Forelimb muscle (tissue), 1 donor: ENCODE measurements around the gene PFKP. TPM values are rescaled to one million over a fixed set of nuclear protein-coding genes. Genes with fewer than 3 reads are reported as not detected.

ENCODE experiments used
- DNase-seq: peaks from one replicate; pipeline ENCODE4 v3.0.0-alpha.2; 2013; ENCODE audit warnings: low read depth
- polyA plus RNA-seq: library from polyadenylated mRNA; unstranded; fragments of 120-200 nt; gene quantifications from one replicate; pipeline ENCODE4 v1.2.1, GENCODE V29; 2013; ENCODE audit not compliant: insufficient read length

The PFKP gene
- polyA plus RNA-seq, 1 donor, result 23.8 TPM

DNA sequence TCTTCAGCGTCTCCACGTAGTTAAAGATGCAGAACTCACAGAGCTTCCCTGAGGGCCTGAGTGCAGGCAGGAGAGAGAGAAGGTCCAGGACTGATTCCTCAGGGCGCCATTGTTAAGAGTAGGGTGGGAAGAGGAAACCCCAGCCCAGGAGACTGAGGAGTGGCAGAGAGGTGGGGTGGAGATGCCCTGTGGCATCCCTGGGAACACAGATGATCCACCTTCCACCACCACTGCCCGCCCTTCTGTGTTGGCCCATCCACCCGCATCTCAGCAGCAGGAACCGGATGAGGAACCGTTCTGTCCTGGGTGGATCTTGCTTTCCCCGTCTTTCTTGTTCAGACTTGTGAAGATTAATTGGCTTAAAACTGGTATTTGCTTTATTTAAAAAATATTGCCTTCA lies 48.3 kb downstream of the PFKP start:
- no peak for DNase-seq

DNA sequence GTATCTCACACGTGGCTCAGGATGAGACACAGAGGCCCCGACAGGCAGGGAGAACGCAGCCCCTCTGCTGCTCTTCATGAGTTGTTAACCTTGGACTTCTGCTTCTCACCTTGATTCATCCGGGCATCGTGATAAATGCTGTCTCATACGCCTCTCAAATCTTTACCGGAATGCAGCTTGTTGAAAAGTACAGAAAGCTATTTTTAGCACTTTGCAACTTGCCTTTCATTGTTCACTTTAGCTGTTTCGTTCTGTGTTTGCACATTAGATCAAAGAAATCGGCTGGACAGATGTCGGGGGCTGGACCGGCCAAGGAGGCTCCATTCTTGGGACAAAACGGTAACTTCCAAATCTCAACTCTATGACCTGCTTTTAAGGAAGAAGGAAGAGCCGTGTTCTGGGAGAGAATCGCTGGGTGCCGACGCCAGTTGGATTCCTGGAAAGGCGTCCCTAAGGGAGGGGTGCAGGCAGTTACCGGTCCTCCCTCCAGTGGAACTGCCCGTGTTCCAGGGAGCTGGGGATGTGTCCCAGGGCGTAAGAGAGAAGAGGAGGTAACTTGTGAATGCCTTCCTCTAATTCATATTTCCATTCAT lies 49.3 kb downstream of the PFKP start:
- DNase-seq, result no peak

DNA sequence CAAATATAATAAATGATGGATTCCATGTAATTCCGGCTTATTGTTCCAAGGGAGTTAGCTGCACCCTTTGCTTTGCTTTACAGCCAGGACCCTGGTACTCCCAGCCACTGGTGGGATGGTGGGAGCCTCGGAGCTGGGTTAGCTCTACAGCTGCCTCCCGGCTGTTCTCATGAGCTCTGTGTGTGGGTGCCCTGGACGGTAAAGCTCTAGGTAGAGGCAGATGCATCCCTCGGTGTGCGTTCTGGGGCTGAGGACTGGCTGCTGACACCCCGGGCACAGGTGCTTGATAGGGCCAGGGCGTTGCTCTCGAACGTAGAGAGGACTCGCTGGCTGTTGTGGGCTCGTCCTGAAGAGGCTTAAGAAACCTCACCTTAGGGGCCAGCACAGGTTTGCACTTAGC lies 50.1 kb downstream of the PFKP start:
- DNase-seq, result no peak

DNA sequence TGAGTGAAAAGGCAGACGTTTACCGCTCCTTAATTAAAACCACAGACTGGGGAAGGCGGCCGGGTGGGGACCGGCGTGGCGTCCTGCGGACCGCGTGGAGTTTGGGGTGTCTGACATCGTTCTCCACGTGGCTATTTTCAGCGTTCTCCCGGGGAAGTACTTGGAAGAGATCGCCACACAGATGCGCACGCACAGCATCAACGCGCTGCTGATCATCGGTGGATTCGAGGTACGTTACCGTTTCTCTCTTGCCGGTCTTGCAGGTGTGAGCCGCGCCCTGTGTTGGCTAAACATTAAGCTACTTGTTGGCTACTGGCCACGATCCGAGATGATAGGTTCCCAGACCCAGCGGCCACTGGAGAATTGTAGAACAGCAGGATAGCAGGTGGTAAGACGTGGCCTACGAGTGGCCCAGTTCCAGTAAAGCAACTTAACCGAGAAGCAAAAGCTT lies 51.3 kb downstream of the PFKP start:
- no peak for DNase-seq

DNA sequence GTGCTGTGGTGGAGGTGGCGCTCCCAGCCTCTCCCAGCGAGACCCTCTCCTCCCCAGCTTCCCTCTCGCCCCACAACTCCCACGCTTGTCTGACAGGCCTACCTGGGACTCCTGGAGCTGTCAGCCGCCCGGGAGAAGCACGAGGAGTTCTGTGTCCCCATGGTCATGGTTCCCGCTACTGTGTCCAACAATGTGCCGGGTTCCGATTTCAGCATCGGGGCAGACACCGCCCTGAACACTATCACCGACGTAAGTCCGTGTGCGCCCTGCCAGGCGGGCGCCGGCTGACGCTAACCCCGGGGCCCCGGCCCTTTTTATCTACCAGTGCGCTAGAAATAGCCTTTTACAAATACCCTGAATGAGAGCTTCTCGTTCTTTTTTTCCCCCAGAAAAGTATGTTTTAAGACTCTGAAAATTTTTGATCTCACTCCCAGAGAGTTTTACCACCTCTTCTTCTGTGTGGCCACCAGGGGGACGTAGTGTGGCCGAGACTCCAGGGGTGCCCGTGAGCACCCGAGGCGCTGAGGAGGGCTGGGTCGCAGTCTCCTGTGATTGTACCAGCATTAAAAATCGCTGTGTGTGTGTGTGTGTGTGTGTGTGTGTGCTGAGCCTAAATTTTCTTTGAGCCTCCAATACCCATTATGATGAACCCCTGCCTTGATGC lies 52.6 kb downstream of the PFKP start:
- no peak for DNase-seq

DNA sequence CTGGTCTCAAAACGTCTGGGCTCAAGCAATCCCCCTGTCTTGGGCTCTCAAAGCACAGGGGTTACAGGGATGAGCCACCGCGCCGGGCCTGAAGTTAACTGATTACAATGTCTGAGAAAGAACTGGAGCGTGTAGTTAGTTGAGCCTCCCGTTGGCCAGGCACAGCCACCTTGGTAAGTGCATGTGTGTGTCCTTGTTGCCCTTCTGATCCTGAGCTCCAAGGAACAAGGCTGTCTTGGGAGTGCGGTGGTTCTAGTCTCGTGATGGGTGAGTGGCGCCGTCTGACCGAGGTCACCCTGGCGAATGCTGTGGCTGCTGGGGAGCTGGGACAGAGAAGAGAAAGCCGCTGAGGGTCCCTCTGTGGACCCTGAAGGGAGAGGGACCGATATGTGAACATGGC lies 54.7 kb downstream of the PFKP start:
- no peak for DNase-seq

DNA sequence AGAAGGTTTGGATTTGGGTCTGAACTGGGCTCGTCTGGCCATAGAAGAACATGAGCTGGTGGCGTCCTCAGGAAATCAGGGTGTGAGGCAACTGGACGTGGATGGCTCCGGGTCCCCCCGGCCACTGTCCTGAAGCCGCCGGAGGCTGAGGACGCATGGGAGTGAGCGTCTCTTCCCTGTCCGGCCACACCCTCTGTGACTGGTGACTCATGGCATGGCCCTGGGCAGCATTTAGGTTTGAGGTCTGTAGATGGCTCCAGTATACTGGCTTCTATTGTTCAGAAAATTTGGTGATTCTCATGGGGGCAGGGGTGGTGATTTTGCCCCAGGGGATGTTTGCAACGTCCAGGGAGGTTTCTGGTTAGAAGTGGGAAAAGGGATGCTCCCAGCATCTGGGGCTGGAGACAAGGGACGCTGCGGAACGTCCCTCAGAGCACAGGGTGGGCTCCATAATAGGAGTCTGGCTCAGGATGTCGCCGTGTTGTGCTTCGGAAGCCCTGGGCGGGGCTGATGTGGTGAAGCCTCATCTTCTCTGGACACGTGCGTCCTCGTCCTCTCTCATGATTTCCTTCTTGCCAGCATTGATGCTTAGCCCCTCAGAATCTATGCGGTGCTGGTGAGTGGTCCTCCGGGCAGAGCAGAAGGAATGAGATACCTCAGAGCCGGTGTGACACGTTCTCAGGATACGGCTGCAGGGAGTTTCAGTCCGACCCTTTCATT lies 55.3 kb downstream of the PFKP start:
- DNase-seq, result no peak

DNA sequence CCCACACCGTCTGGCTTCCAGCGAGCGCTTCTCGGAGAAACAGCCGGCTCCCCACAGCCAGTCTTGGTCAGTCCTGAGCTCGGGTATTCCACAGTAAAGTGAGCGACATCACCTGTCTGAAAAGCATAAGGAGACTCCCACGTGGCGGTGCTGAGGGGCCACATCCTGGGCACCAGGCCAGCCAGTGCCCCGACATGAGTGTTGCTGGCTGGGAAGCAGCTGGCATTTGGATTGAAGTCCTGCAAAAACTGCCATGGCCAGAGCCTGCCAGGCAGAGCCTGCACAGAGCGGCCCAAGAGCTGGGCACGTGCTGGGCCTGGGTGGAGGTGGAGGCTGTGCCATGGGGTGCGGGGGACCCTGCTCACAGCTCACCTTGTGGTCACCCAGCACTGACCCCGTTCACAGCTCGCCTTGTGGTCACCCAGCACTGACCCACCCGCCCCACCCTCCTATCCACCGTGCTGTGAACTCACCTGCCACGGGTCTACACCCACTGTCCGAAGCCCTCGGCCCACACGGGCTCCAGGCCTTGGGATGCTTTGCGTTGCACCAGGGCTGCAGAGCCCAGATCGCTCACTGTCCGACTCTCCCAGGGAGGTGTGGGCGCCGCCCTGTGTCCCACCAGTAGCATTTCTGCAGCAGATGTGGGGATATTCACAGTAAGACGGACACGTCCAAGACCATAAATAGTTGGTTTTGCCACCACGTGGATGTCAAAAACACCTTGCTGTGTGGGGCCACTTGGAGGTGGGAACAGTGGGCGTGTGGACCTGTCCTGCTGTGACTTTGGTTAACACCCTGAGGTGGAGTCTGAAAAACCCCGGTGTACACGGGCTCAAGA lies 56.4 kb downstream of the PFKP start:
- DNase-seq, result no peak

DNA sequence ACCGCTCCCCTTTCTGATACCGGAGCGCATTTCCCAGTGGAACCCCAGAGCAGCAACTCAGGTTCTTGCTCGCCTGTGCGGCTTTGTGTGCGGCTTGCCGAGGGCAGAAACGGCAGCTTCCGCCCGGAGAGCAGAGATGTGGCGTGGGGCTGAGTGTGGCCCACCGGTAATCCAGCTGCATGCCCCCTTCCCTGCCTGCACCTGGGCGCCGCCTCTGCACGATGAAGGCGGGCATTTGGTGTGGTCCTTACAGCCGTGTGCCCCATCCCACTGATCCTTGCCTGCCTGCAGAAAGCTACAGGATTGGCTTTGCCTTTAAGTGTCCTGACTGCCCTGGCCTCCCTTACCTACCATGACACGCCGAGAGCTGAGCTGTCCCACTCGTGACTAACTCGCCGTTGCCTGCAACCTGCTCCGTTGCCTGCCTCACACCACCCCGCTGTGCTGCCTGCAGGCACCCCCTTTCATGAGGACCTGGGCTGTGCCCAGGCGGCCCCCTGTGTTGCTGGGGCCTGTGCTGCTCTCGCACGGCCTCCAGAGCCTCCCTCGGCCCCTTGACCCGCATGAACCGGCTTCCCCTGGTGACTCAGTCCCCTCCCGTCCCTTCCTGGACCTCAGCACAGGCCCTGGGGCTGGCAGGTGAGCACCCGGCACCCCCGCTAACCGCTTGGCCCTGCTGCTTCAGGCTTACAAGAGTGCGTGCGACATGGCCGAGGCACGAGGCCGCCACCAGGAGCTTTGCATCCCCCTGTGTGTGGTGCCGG lies 57.2 kb downstream of the PFKP start:
- no peak for DNase-seq

DNA sequence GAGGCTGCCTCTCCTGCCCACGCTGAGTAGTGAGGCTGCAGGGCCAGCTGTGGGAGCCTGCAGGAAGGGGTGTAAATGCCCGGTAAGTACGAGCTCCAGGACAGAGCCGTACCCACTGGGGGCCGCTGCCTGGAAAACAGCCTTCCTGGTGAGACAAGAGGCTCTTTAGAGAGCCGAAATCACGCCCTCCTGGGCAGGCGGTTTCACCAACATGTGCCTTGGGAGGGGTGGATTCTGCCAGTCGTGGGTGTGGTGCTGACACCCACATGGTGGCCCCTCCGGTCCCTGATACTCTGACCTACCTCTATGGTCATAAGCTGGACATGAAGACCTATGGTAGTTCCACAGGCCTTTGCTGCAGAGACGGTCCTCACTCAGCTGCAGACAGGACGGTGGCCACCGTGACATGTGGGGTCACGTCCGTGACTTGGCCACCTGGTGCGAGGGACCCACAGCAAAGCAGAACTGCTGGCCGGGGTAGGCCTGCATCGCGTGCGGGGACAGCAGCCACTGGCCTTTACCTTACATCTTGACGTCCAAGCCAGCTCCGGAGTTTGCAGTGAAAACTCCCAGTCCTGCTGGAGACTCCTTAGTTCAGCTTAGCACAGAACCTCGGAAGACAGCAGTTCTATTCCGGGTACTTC lies 58.3 kb downstream of the PFKP start:
- DNase-seq, result no peak

DNA sequence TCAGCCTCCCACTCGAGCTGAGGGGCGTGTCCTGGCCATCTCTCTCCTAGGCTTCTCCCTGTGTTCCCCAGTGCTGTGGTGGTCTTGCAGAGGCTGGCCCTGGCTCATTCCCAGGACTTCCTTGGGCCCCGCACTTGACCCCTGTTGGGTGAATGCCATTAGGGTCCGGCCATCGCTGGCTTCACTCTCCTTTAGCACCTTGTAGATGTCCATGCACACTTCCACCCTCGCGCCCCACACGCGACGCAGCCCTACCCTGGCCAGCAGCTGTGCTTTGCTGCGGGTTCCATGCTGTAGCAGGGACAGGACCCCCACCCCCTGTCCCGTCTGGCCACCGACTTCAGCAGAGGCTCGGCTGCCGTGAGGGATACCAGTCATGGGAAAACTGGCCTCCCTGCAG lies 58.9 kb downstream of the PFKP start:
- no peak for DNase-seq

DNA sequence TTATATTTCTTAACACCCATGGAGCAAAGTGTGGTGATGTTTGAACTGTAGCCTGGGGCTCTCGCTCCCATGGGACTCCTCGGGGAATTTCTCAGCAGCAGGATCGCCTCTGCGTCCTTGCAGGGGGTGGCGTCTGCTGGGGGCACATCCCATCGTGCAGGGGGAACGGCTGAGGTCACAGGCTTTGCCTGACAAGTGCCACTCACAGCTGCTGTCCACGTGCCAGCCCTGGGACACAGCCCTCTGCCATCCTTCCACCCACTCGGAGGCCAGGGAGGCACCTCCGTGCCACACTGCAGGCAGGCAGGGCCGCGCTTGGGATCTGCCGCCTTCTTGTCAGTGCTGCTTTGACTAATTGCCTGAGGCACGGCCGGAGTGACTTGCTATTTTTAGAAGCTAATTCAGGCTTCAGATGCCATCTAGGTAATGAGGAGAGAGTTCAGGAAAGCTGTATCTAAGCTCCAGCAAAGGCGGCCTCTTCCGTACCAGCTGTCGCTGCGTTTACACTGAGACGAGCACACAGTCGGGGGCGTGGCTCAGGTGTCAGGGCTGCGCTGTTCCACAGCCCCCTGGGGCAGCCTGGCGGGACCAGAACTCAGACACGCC lies 59.5 kb downstream of the PFKP start:
- DNase-seq, result no peak

DNA sequence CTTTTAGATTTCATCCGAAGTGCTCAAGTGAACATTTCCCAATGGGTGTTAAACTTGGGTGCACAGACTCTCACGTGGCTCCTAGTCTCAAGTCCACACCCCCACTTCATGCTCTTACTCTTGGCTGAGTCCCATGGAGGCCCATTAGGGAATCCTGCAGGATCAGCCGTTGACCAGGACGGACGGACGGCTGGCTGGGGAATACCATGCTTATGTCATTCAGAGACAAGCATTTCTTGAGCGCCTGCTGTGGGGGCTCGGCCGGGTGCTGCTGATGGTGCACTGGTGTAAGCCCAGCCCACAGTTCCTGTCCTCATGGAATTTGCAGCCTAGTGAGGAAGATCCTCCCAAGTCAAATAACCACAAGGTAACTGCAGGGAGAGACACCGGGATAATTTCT lies 60.6 kb downstream of the PFKP start:
- DNase-seq, result no peak

DNA sequence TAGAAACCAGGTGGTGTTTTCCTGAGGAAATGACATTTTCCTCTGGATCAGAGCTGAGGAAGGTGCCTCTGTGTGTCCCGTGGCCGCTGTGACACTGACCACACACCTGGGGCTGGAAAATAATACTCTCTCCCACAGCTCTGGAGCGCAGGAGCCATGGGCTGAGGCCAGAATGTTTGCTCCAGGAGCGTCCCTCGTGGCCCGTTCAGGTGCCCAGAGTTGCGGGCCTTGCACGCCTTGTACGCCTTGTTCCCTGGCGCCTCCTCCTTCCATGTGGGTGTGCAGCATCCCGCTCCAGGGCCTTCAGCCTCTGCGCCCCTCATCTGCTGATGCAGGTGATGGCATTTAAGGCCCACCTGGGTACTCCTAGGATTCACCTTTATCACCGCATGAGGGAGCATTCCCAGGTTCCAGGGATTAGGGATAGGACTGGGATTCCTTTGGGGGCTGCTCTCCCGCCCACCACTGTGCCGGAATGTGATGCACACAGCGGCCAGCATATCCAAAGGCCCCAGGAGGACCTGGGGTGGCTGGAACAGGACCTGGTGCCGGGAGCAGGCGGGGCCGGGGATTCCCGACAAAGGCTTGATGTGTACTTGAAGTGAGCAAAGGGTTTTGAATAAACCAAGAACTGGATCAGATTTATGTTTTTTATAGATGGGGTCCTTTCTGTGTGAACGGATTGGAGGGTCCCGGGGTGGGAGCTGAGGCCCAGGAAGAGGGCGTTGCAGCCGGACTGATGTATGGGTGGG lies 61.2 kb downstream of the PFKP start:
- no peak for DNase-seq

DNA sequence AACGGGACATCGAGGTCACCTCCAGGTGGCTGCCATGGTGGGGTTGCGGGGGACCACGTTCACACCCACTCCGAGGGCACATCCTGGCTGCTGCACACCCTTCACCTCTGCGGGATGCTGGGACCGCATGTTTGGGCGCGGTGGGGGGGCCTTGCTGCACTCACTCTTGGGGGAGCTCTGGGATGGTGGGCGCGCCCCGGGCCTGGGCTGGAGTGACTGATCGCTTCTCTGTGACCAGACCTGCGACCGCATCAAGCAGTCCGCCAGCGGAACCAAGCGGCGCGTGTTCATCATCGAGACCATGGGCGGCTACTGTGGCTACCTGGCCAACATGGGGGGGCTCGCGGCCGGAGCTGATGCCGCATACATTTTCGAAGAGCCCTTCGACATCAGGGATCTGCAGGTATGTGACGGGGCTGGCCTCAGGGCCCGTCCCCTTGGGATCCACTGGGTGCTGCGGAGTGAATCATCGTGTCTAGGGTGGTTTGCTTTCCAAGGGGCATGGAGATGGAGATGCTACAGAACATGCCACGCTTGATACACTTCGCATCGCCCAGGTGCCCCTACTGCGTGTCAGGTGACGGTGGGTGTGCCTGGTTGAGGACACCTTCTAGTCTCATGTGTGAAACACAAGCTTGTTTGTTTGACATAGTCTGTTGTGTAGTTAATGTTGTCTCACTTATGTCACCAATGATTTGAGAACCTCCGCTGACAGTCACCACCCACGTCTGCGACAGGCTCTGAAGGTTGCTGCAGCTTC lies 62.4 kb downstream of the PFKP start:
- no peak for DNase-seq

DNA sequence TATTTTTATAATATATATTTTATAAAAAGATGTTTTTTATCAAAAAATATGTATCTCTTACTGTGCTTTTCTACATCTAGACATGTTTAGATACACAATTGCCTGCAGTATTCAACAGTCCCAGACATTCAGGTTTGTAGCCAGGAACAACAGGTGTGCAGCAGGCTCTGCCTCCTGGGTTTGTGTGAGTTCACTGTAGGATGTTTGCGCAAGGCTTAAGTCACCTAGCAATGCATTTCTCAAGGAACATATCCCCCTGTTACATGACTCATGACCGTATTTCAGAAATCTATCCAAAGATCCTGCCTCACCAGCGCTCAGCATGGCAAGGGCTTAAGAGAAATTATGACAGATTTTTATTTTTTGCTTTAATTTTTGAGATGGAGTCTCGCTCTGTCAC lies 63.8 kb downstream of the PFKP start:
- DNase-seq, result no peak

DNA sequence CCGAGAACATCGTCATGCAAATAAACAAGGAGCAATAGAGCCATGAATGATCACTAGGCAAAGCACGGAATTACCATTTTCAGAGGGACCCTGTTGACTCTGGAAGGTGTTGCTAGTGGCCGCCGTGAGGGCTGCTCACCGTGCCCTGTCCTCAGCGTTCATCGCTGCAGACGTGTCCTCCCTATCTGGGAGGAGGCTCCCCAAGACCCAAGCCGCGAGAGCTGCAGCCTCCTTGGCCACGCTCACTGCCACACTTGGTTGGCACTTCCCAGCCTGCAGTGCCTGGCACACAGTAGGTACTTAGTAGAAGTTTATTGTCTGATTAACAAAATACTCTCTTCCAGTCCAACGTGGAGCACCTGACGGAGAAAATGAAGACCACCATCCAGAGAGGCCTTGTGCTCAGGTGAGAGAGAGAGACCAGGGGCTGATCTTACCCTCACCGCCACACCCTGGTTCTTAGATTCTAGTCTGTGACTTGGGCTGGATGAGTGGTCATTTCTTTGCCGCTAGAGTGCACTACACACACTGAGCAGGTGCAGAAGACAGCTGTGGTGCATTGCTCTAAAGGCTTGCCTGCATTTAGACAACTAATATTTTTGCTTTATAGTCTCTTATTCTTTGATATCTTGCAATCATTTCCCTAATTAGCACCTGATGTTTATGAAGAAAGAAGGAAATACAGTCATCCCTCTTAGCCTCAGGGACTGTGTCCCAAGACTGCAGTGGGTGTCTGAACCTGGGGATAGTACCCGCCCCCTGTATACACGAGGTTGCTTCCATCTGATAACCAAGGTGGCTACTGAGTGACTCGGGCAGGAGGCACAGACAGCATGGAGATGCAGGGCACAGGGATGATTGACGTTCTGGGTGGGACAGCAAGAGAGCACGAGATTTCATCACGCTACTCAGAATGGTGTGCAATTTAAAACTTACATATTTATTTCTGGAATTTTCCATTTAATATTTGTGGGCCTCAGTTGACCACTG lies 65.0 kb downstream of the PFKP start:
- DNase-seq, result no peak

DNA sequence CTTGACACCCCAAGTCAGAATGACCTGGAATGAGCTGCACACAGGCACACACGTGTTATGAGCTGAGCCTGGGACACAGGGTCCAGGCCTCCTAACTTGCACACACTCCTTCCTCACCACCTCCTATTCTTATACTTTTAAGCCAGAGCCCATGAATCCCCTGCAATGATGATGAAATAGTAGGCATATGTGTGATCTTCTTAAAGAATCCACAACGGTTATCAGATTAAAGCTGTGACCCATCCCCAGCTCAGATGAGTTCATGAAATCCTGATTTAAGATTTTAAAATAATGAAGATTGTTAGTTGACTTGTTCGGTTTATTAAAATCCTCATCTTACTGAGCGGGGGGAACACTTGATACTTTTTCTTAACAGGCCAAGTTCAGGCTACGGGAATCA lies 66.6 kb downstream of the PFKP start:
- DNase-seq, result no peak
